HepG2 (cell line): Measurements from ENCODE around the gene SGSM1. TPM values are rescaled to one million over a fixed set of nuclear protein-coding genes. Genes with fewer than 3 reads are reported as not detected.
A peak's percentile ranks its signal among the peaks of the same experiment; 100 is the strongest.

Experiments
- BORCS8-MEF2B ChIP-seq: sonication (generic); formaldehyde crosslinking; IDR thresholded peaks from 2 replicates; pipeline ENCODE4 v1.8.0; 2022; ENCODE audit warnings: mild to moderate bottlenecking, missing genetic modification reagents
- CBFB ChIP-seq: sonication (generic); formaldehyde crosslinking; IDR thresholded peaks from 2 replicates; pipeline ENCODE4 v1.4.0; 2020; ENCODE audit warnings: missing genetic modification reagents
- CEBPB ChIP-seq: IDR thresholded peaks from 2 replicates; pipeline ENCODE4 v1.6.1; 2011; ENCODE audit warnings: low read depth, low read length, improper control_type of control experiment, borderline replicate concordance
- HCFC1 ChIP-seq: fragments of 150-350 bp; IDR thresholded peaks from 2 replicates; pipeline ENCODE4 v1.6.1; 2014; ENCODE audit warnings: low read depth, low read length
- HNF1B ChIP-seq: sonication (generic); formaldehyde crosslinking; IDR thresholded peaks from 2 replicates; pipeline ENCODE4 v1.5.1; 2020; ENCODE audit warnings: mild to moderate bottlenecking, moderate library complexity, missing genetic modification reagents
- KDM3A ChIP-seq: IDR thresholded peaks from 2 replicates; pipeline ENCODE4 v1.6.1; 2018; ENCODE audit warnings: low read depth, missing compliant biosample characterization
- NR3C1 ChIP-seq: sonication (generic); formaldehyde crosslinking; IDR thresholded peaks from 2 replicates; pipeline ENCODE4 v1.4.0; 2020; ENCODE audit warnings: missing genetic modification reagents
- PHF21A ChIP-seq: sonication (generic); formaldehyde crosslinking; IDR thresholded peaks from 2 replicates; pipeline ENCODE4 v1.5.0; 2020; ENCODE audit warnings: mild to moderate bottlenecking, missing genetic modification reagents
- RARA ChIP-seq: IDR thresholded peaks from 2 replicates; pipeline ENCODE4 v1.6.1; 2016; ENCODE audit warnings: missing genetic modification reagents, missing compliant biosample characterization
- ZNF770 ChIP-seq: sonication (generic); formaldehyde crosslinking; IDR thresholded peaks from 2 replicates; pipeline ENCODE4 v1.5.0; 2020; ENCODE audit warnings: mild to moderate bottlenecking, missing genetic modification reagents
- ZNF772 ChIP-seq: sonication (generic); formaldehyde crosslinking; IDR thresholded peaks from 2 replicates; pipeline ENCODE4 v1.5.0; 2020; ENCODE audit warnings: mild to moderate bottlenecking, missing genetic modification reagents
- ZNF777 ChIP-seq: sonication (generic); formaldehyde crosslinking; IDR thresholded peaks from 2 replicates; pipeline ENCODE4 v1.4.0; 2020; ENCODE audit warnings: missing genetic modification reagents
- ZXDC ChIP-seq: sonication (generic); formaldehyde crosslinking; IDR thresholded peaks from 2 replicates; pipeline ENCODE4 v1.5.0; 2020; ENCODE audit warnings: mild to moderate bottlenecking, missing genetic modification reagents
- polyA plus RNA-seq, 8 experiments: library from polyadenylated mRNA; depleted of rRNA in 3 of 8; stranded (reverse) in 7 of 8; unstranded in 1 of 8; fragments of >200 nt; fragmentation: Illumina TruSeq in 4 of 8; extraction: Trizol in 4 of 8; gene quantifications; 2 replicates each; pipeline versions ENCODE4 v1.2.1 to v1.2.3, GENCODE V29; 2011 to 2016; ENCODE audit warnings: low read depth in 4 of 8, missing spikeins in 1 of 8, mixed read lengths in 1 of 8; ENCODE audit not compliant: insufficient read depth in 1 of 8
- total RNA-seq, 5 experiments: library from RNA; depleted of rRNA; stranded (reverse); fragments of >200 nt; fragmentation: Illumina TruSeq; extraction: Trizol; gene quantifications; 2 replicates each; pipeline ENCODE4 v1.2.3, GENCODE V29; 2016; ENCODE audit warnings: low read depth in 1 of 5
- TF ChIP-seq, protein P1 (sequence below): sonication (generic); formaldehyde crosslinking; IDR thresholded peaks from 2 replicates; pipeline ENCODE4 v1.9.0; 2021; ENCODE audit warnings: missing genetic modification reagents, borderline replicate concordance
- TF ChIP-seq, protein P2 (sequence below): sonication (generic); formaldehyde crosslinking; IDR thresholded peaks from 2 replicates; pipeline ENCODE4 v1.5.1; 2020; ENCODE audit warnings: missing genetic modification reagents, mild to moderate bottlenecking, borderline replicate concordance
- TF ChIP-seq, protein P3 (sequence below): sonication (generic); formaldehyde crosslinking; IDR thresholded peaks from 2 replicates; pipeline ENCODE4 v1.4.0; 2020; ENCODE audit warnings: missing genetic modification reagents

SGSM1 gene
- total and polyA plus RNA-seq, 2 of the 13 experiments (the other 11 are each of a cell fraction or from before 2014, with no cell fraction given) = 0.07 TPM; not detected in 1

- no peak for TF ChIP-seq ZNF770 (CRISPR knock-in tag)
- no peak for TF ChIP-seq BORCS8-MEF2B
- no peak for TF ChIP-seq CEBPB
- TF ChIP-seq ZNF777 (CRISPR knock-in tag) = no peak
- TF ChIP-seq ZXDC (CRISPR knock-in tag) = no peak
- TF ChIP-seq, protein P1, sequence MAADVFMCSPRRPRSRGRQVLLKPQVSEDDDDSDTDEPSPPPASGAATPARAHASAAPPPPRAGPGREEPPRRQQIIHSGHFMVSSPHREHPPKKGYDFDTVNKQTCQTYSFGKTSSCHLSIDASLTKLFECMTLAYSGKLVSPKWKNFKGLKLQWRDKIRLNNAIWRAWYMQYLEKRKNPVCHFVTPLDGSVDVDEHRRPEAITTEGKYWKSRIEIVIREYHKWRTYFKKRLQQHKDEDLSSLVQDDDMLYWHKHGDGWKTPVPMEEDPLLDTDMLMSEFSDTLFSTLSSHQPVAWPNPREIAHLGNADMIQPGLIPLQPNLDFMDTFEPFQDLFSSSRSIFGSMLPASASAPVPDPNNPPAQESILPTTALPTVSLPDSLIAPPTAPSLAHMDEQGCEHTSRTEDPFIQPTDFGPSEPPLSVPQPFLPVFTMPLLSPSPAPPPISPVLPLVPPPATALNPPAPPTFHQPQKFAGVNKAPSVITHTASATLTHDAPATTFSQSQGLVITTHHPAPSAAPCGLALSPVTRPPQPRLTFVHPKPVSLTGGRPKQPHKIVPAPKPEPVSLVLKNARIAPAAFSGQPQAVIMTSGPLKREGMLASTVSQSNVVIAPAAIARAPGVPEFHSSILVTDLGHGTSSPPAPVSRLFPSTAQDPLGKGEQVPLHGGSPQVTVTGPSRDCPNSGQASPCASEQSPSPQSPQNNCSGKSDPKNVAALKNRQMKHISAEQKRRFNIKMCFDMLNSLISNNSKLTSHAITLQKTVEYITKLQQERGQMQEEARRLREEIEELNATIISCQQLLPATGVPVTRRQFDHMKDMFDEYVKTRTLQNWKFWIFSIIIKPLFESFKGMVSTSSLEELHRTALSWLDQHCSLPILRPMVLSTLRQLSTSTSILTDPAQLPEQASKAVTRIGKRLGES (CRISPR knock-in tag) = no peak
- TF ChIP-seq KDM3A = no peak
- TF ChIP-seq HNF1B (CRISPR knock-in tag) = peak; percentile 42; the same call in 1 of the 2 replicates
- TF ChIP-seq, protein P2, sequence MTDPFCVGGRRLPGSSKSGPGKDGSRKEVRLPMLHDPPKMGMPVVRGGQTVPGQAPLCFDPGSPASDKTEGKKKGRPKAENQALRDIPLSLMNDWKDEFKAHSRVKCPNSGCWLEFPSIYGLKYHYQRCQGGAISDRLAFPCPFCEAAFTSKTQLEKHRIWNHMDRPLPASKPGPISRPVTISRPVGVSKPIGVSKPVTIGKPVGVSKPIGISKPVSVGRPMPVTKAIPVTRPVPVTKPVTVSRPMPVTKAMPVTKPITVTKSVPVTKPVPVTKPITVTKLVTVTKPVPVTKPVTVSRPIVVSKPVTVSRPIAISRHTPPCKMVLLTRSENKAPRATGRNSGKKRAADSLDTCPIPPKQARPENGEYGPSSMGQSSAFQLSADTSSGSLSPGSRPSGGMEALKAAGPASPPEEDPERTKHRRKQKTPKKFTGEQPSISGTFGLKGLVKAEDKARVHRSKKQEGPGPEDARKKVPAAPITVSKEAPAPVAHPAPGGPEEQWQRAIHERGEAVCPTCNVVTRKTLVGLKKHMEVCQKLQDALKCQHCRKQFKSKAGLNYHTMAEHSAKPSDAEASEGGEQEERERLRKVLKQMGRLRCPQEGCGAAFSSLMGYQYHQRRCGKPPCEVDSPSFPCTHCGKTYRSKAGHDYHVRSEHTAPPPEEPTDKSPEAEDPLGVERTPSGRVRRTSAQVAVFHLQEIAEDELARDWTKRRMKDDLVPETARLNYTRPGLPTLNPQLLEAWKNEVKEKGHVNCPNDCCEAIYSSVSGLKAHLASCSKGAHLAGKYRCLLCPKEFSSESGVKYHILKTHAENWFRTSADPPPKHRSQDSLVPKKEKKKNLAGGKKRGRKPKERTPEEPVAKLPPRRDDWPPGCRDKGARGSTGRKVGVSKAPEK (CRISPR knock-in tag) = no peak
- TF ChIP-seq, protein P3, sequence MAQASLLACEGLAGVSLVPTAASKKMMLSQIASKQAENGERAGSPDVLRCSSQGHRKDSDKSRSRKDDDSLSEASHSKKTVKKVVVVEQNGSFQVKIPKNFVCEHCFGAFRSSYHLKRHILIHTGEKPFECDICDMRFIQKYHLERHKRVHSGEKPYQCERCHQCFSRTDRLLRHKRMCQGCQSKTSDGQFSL (CRISPR knock-in tag) = no peak
- TF ChIP-seq PHF21A (CRISPR knock-in tag) = peak; percentile 57
- TF ChIP-seq NR3C1 (CRISPR knock-in tag) = no peak
- TF ChIP-seq RARA (CRISPR knock-in tag) = no peak
- no peak for TF ChIP-seq ZNF772
- no peak for TF ChIP-seq CBFB (CRISPR knock-in tag)
- no peak for TF ChIP-seq HCFC1
Observed at GRCh38 chr22:24965822-24966626, 160.0 kb downstream of the SGSM1 start (continued).
